Measurements from ENCODE around the gene VPS13D.

- TF ChIP-seq EZH2 (optimal IDR thresholded peaks at IDR 0.05; ENCODE audit: low read depth, low read length) (no peak), CTCF (IDR thresholded peaks at IDR 0.05; ENCODE audit: low read length) (no peak)
These were observed 231.2 kb downstream of the VPS13D start for GRCh38 chr1:12460911-12461621.
